ENCODE data around the gene UBXN7.

Gene UBXN7

GRCh38 chr3:196444500-196444894 lies 12.3 kb upstream of the UBXN7 start:
- H3K18ac ChIP-seq (ENCODE audit: low read length): no peak overlapping the region
- H3K23ac ChIP-seq (ENCODE audit: low read length): no peak overlapping the region
- H3K79me2 ChIP-seq (ENCODE audit: control insufficient read depth, insufficient read depth, low read length): no peaks in the 10 kb centered on the region
- no peak for DNase-seq
- no peak overlapping the region for H3K56ac ChIP-seq (ENCODE audit: low read length)
- H2BK120ac ChIP-seq (ENCODE audit: low read depth, low read length): no peak overlapping the region
- no peak overlapping the region for H4K5ac ChIP-seq (ENCODE audit: low read length)
- H3K27me3 ChIP-seq (ENCODE audit: insufficient read depth, low read length, poor library complexity): no peaks in the 10 kb centered on the region
- H3K79me1 ChIP-seq (ENCODE audit: low read length): no peaks in the 10 kb centered on the region
- no peak overlapping the region for H3K4ac ChIP-seq (ENCODE audit: low read depth, low read length)
- no peak overlapping the region for H3K4me2 ChIP-seq (ENCODE audit: low read length)
- no peak overlapping the region for H2BK5ac ChIP-seq (ENCODE audit: low read length)
- no peak overlapping the region for H4K8ac ChIP-seq (ENCODE audit: low read depth, low read length)
- WGBS (ENCODE audit: extremely low coverage, insufficient coverage, low lambda C conversion rate): no CpG with 5 or more reads among the region's 2 CpGs
- H3K27ac ChIP-seq (ENCODE audit: low read depth, low read length): no peak overlapping the region
- H2AK5ac ChIP-seq (ENCODE audit: low read length): no peak overlapping the region
- no peaks in the 10 kb centered on the region for H3K36me3 ChIP-seq (ENCODE audit: control insufficient read depth, insufficient read depth, low read length)
- no peaks in the 10 kb centered on the region for H3K4me1 ChIP-seq (ENCODE audit: control insufficient read depth, low read depth, low read length)
- no peak overlapping the region for H3K9ac ChIP-seq (ENCODE audit: low read length)
- H3K4me3 ChIP-seq (ENCODE audit: low read length): no peak overlapping the region
- H2BK15ac ChIP-seq (replicated peaks; ENCODE audit: low read depth): no peak overlapping the region

- no peak overlapping the region for H2BK120ac ChIP-seq (ENCODE audit: low read depth, low read length)
- H3K4me2 ChIP-seq (ENCODE audit: low read length): no peak overlapping the region
- no peaks in the 10 kb centered on the region for H3K4me1 ChIP-seq (ENCODE audit: control insufficient read depth, low read depth, low read length)
- no peak overlapping the region for H3K23ac ChIP-seq (ENCODE audit: low read length)
- H4K8ac ChIP-seq (ENCODE audit: low read depth, low read length): no peak overlapping the region
- no CpG with 5 or more reads among the region's 3 CpGs for WGBS (ENCODE audit: extremely low coverage, insufficient coverage, low lambda C conversion rate)
- H3K56ac ChIP-seq (ENCODE audit: low read length): no peak overlapping the region
- no peak overlapping the region for H3K18ac ChIP-seq (ENCODE audit: low read length)
- H3K27ac ChIP-seq (ENCODE audit: low read depth, low read length): no peak overlapping the region
- H3K4me3 ChIP-seq (ENCODE audit: low read length): no peak overlapping the region
- no peaks in the 10 kb centered on the region for H3K27me3 ChIP-seq (ENCODE audit: insufficient read depth, low read length, poor library complexity)
- no peak overlapping the region for H3K9ac ChIP-seq (ENCODE audit: low read length)
- no peak overlapping the region for H2AK5ac ChIP-seq (ENCODE audit: low read length)
- H3K79me1 ChIP-seq (ENCODE audit: low read length): no peaks in the 10 kb centered on the region
- no peak for DNase-seq
- H3K36me3 ChIP-seq (ENCODE audit: control insufficient read depth, insufficient read depth, low read length): no peaks in the 10 kb centered on the region
- no peak overlapping the region for H2BK15ac ChIP-seq (replicated peaks; ENCODE audit: low read depth)
- H2BK5ac ChIP-seq (ENCODE audit: low read length): no peak overlapping the region
- H3K4ac ChIP-seq (ENCODE audit: low read depth, low read length): no peak overlapping the region
- H3K79me2 ChIP-seq (ENCODE audit: control insufficient read depth, insufficient read depth, low read length): no peaks in the 10 kb centered on the region
- H4K5ac ChIP-seq (ENCODE audit: low read length): no peak overlapping the region
These were observed 8.5 kb upstream of the UBXN7 start for GRCh38 chr3:196440696-196441095.

- no peak overlapping the region for H2BK120ac ChIP-seq (ENCODE audit: low read depth, low read length)
- no peak overlapping the region for H4K5ac ChIP-seq (ENCODE audit: low read length)
- WGBS (ENCODE audit: extremely low coverage, insufficient coverage, low lambda C conversion rate): no CpG with 5 or more reads among the region's 6 CpGs
- no peaks in the 10 kb centered on the region for H3K79me2 ChIP-seq (ENCODE audit: control insufficient read depth, insufficient read depth, low read length)
- no peak overlapping the region for H3K4ac ChIP-seq (ENCODE audit: low read depth, low read length)
- no peak overlapping the region for H2BK5ac ChIP-seq (ENCODE audit: low read length)
- H3K27me3 ChIP-seq (ENCODE audit: insufficient read depth, low read length, poor library complexity): no peaks in the 10 kb centered on the region
- no peaks in the 10 kb centered on the region for H3K4me1 ChIP-seq (ENCODE audit: control insufficient read depth, low read depth, low read length)
- H4K8ac ChIP-seq (ENCODE audit: low read depth, low read length): no peak overlapping the region
- no peaks in the 10 kb centered on the region for H3K36me3 ChIP-seq (ENCODE audit: control insufficient read depth, insufficient read depth, low read length)
- no peak overlapping the region for H3K4me3 ChIP-seq (ENCODE audit: low read length)
- no peak overlapping the region for H3K18ac ChIP-seq (ENCODE audit: low read length)
- H3K4me2 ChIP-seq (ENCODE audit: low read length): no peak overlapping the region
- H3K9ac ChIP-seq (ENCODE audit: low read length): no peak overlapping the region
- H2BK15ac ChIP-seq (replicated peaks; ENCODE audit: low read depth): no peak overlapping the region
- H3K23ac ChIP-seq (ENCODE audit: low read length): no peak overlapping the region
- no peaks in the 10 kb centered on the region for H3K79me1 ChIP-seq (ENCODE audit: low read length)
- no peak overlapping the region for H3K27ac ChIP-seq (ENCODE audit: low read depth, low read length)
- DNase-seq: no peak
- no peak overlapping the region for H3K56ac ChIP-seq (ENCODE audit: low read length)
- H2AK5ac ChIP-seq (ENCODE audit: low read length): no peak overlapping the region
These were observed 7.9 kb upstream of the UBXN7 start for GRCh38 chr3:196440041-196440537.

- Histone ChIP-seq H2AK5ac (ENCODE audit: low read length) (no peak overlapping the region), H3K79me1 (ENCODE audit: low read length) (peaks cover 2% of the 10 kb centered on the region), H3K36me3 (ENCODE audit: control insufficient read depth, insufficient read depth, low read length) (no peaks in the 10 kb centered on the region), H3K18ac (ENCODE audit: low read length) (peak overlapping the region; percentile 9), H3K79me2 (ENCODE audit: control insufficient read depth, insufficient read depth, low read length) (peaks cover 44% of the 10 kb centered on the region), H3K56ac (ENCODE audit: low read length) (peak overlapping the region; percentile 85), H3K23ac (ENCODE audit: low read length) (no peak overlapping the region), H3K4me2 (ENCODE audit: low read length) (peak overlapping the region; percentile 73), H3K27me3 (ENCODE audit: insufficient read depth, low read length, poor library complexity) (no peaks in the 10 kb centered on the region), H2BK5ac (ENCODE audit: low read length) (peak overlapping the region; percentile 3), H3K27ac (ENCODE audit: low read depth, low read length) (peak overlapping the region; percentile 6), H4K8ac (ENCODE audit: low read depth, low read length) (no peak overlapping the region), H3K4me1 (ENCODE audit: control insufficient read depth, low read depth, low read length) (no peaks in the 10 kb centered on the region), H3K9ac (ENCODE audit: low read length) (peak overlapping the region; percentile 81), H3K4me3 (ENCODE audit: low read length) (peak overlapping the region; percentile 71), H2BK120ac (ENCODE audit: low read depth, low read length) (peak overlapping the region; percentile 79), H3K4ac (ENCODE audit: low read depth, low read length) (peak overlapping the region; percentile 81), H4K5ac (ENCODE audit: low read length) (no peak overlapping the region), H2BK15ac (replicated peaks; ENCODE audit: low read depth) (no peak overlapping the region)
- no CpG with 5 or more reads among the region's 50 CpGs for WGBS (ENCODE audit: extremely low coverage, insufficient coverage, low lambda C conversion rate)
- DNase-seq: peak; percentile 38
These were observed 768 bp downstream of the UBXN7 start for GRCh38 chr3:196431181-196432136.

- Histone ChIP-seq H2BK120ac (ENCODE audit: low read depth, low read length) (no peak overlapping the region), H3K4me3 (ENCODE audit: low read length) (no peak overlapping the region), H2AK5ac (ENCODE audit: low read length) (no peak overlapping the region), H2BK15ac (replicated peaks; ENCODE audit: low read depth) (no peak overlapping the region), H3K27ac (ENCODE audit: low read depth, low read length) (no peak overlapping the region), H3K9ac (ENCODE audit: low read length) (no peak overlapping the region), H3K27me3 (ENCODE audit: insufficient read depth, low read length, poor library complexity) (no peaks in the 10 kb centered on the region), H3K79me2 (ENCODE audit: control insufficient read depth, insufficient read depth, low read length) (peaks cover 70% of the 10 kb centered on the region), H3K4ac (ENCODE audit: low read depth, low read length) (no peak overlapping the region), H3K4me1 (ENCODE audit: control insufficient read depth, low read depth, low read length) (no peaks in the 10 kb centered on the region), H3K23ac (ENCODE audit: low read length) (no peak overlapping the region), H3K56ac (ENCODE audit: low read length) (no peak overlapping the region), H3K4me2 (ENCODE audit: low read length) (no peak overlapping the region), H3K36me3 (ENCODE audit: control insufficient read depth, insufficient read depth, low read length) (no peaks in the 10 kb centered on the region), H4K8ac (ENCODE audit: low read depth, low read length) (no peak overlapping the region), H4K5ac (ENCODE audit: low read length) (no peak overlapping the region), H3K18ac (ENCODE audit: low read length) (no peak overlapping the region), H2BK5ac (ENCODE audit: low read length) (no peak overlapping the region), H3K79me1 (ENCODE audit: low read length) (peaks cover 15% of the 10 kb centered on the region)
- WGBS (ENCODE audit: extremely low coverage, insufficient coverage, low lambda C conversion rate): no CpG with 5 or more reads among the region's 6 CpGs
- no peak for DNase-seq
These were observed 4.2 kb downstream of the UBXN7 start for GRCh38 chr3:196428041-196428440.

Measured in mesendoderm (in vitro differentiated cells).